MM.1S (cell line): ENCODE results near the gene SLC8A3.

ENCODE experiments used
- DNase-seq: peaks from one replicate; pipeline ENCODE4 v3.0.0-alpha.2; 2015
- H2AFZ ChIP-seq: fragments of 300-600 bp; sonication (generic); 2 replicates; pipeline ENCODE4 v1.6.0; 2016; ENCODE audit warnings: antibody characterized with exemption, low read length
- H3F3A ChIP-seq: fragments of 300-600 bp; sonication (generic); 2 replicates; pipeline ENCODE4 v1.6.1; 2016; ENCODE audit warnings: mild to moderate bottlenecking, antibody characterized with exemption, low read length, moderate library complexity, mixed read lengths; ENCODE audit not compliant: insufficient read depth
- H3K27ac ChIP-seq: fragments of 300-600 bp; sonication (generic); 2 replicates; pipeline ENCODE4 v1.5.1; 2016; ENCODE audit warnings: mild to moderate bottlenecking, low read length
- H3K27me3 ChIP-seq: fragments of 300-600 bp; sonication (generic); replicated peaks from 2 replicates; pipeline ENCODE4 v1.6.0; 2016; ENCODE audit warnings: low read length; ENCODE audit not compliant: insufficient read depth
- H3K36me3 ChIP-seq: fragments of 300-600 bp; sonication (generic); replicated peaks from 2 replicates; pipeline ENCODE4 v1.6.1; 2016; ENCODE audit warnings: mild to moderate bottlenecking, low read length, mixed read lengths; ENCODE audit not compliant: insufficient read depth
- H3K4me1 ChIP-seq: fragments of 300-600 bp; sonication (generic); 2 replicates; pipeline ENCODE4 v1.6.1; 2016; ENCODE audit warnings: low read length, mixed read lengths
- H3K4me2 ChIP-seq: fragments of 300-600 bp; sonication (generic); 2 replicates; pipeline ENCODE4 v1.6.0; 2016; ENCODE audit warnings: low read depth, low read length
- H3K4me3 ChIP-seq: fragments of 300-600 bp; sonication (generic); 2 replicates; pipeline ENCODE4 v1.5.1; 2016; ENCODE audit warnings: low read length, mixed read lengths
- H3K79me2 ChIP-seq: fragments of 300-600 bp; sonication (generic); 2 replicates; pipeline ENCODE4 v1.6.1; 2016; ENCODE audit warnings: mixed run types, low read length, mixed read lengths
- H3K9ac ChIP-seq: fragments of 300-600 bp; sonication (generic); 2 replicates; pipeline ENCODE4 v1.6.1; 2016; ENCODE audit warnings: low read length, mixed read lengths
- H3K9me2 ChIP-seq: fragments of 300-600 bp; sonication (generic); replicated peaks from 2 replicates; pipeline ENCODE4 v1.6.1; 2016; ENCODE audit warnings: mild to moderate bottlenecking, low read length, mixed read lengths; ENCODE audit not compliant: insufficient read depth
- H3K9me3 ChIP-seq: fragments of 300-600 bp; sonication (generic); replicated peaks from 2 replicates; pipeline ENCODE4 v1.6.1; 2016; ENCODE audit warnings: mild to moderate bottlenecking, low read length, mixed read lengths; ENCODE audit not compliant: insufficient read depth
- H4K20me1 ChIP-seq: fragments of 300-600 bp; sonication (generic); 2 replicates; pipeline ENCODE4 v1.6.1; 2016; ENCODE audit warnings: mild to moderate bottlenecking, low read length, moderate library complexity, mixed read lengths; ENCODE audit not compliant: insufficient read depth
- EZH2 ChIP-seq: fragments of 300-600 bp; sonication (generic); optimal IDR thresholded peaks from 2 replicates; pipeline ENCODE3; 2017; ENCODE audit warnings: low read depth, mild to moderate bottlenecking, antibody characterized with exemption, low read length, mixed read lengths
- EZH2phosphoT487 ChIP-seq: fragments of 300-600 bp; sonication (generic); IDR thresholded peaks from 2 replicates; pipeline ENCODE4 v1.6.1; 2018; ENCODE audit warnings: antibody characterized with exemption, low read length
- TF ChIP-seq, protein P1 (sequence below): fragments of 300-600 bp; sonication (generic); IDR thresholded peaks from 2 replicates; pipeline ENCODE4 v1.5.1; 2016; ENCODE audit warnings: antibody characterized with exemption, low read length, mixed read lengths

The SLC8A3 gene

DNA sequence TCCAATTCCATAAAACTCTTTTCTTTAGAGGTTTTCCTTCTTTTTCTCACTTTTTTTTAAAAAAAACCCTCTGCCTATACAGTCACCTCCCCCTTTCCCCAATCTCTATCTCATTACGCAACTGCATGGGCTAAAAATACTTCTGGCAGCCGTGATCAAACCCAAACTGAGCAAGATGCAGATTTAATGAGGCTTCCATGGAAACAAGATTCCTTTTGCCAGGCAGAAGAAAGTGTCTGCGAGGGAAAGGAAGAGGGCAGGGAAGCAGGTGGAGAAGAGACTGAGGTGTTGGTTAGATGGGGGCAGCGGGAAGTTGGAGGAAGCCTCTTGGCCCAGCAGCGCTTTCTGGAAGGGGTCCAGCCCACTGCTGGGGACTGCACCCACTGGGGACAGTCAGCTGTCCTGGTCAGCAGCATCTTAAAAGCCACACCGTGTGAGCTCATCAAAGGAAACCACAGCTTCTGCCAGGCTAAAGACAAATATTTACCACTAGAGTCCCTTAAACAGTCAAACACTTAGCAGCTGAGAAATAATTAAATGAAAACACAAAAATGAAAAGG is 90.4 kb downstream of the SLC8A3 start:
- no peaks in the 10 kb centered on the region for H3F3A ChIP-seq
- TF ChIP-seq, protein P1, sequence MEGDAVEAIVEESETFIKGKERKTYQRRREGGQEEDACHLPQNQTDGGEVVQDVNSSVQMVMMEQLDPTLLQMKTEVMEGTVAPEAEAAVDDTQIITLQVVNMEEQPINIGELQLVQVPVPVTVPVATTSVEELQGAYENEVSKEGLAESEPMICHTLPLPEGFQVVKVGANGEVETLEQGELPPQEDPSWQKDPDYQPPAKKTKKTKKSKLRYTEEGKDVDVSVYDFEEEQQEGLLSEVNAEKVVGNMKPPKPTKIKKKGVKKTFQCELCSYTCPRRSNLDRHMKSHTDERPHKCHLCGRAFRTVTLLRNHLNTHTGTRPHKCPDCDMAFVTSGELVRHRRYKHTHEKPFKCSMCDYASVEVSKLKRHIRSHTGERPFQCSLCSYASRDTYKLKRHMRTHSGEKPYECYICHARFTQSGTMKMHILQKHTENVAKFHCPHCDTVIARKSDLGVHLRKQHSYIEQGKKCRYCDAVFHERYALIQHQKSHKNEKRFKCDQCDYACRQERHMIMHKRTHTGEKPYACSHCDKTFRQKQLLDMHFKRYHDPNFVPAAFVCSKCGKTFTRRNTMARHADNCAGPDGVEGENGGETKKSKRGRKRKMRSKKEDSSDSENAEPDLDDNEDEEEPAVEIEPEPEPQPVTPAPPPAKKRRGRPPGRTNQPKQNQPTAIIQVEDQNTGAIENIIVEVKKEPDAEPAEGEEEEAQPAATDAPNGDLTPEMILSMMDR = no peak
- no peak for TF ChIP-seq EZH2phosphoT487
- no peak for TF ChIP-seq EZH2
- H3K27me3 ChIP-seq = no peaks in the 10 kb centered on the region
- no peaks in the 10 kb centered on the region for H3K36me3 ChIP-seq
- no peaks in the 10 kb centered on the region for H4K20me1 ChIP-seq
- H3K4me2 ChIP-seq = no peak overlapping the region
- no peaks in the 10 kb centered on the region for H3K79me2 ChIP-seq
- H2AFZ ChIP-seq = no peak overlapping the region
- no peaks in the 10 kb centered on the region for H3K9me2 ChIP-seq
- no peak overlapping the region for H3K27ac ChIP-seq
- no peaks in the 10 kb centered on the region for H3K9me3 ChIP-seq
- no peak overlapping the region for H3K4me3 ChIP-seq
- no peak for DNase-seq
- no peak overlapping the region for H3K9ac ChIP-seq
- no peaks in the 10 kb centered on the region for H3K4me1 ChIP-seq

DNA sequence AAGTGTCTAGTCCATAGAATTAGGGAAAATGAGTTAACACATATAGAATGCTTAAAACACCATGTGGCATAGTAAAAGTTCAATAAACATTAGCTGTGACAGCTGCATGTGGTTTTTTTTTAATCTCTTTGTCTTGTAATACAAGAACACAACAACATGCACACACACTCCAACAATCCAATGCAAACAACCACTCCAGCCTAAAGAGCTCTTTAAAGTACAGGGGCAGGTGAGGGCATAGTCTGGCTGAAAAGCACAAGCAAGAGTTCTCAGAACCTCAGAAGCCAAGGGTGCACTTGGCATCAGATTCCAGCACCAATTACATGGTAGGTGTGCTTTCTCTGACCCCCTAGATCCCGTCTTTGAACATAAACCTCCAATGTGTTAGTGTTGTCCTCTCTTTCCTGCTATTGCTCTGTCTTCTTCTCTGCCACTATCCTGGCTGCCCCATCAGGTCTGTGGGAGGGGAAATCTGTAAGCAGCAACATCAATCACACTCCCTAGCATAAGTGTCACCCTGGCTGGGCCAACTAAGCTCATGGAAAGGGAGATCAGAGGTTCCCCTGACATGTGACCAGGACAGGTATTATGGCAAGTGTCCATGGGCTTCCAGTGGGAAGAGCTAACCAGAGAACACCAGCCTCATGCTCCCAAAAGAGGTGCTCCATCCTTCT is 91.0 kb downstream of the SLC8A3 start:
- Histone ChIP-seq H3K27ac (no peak overlapping the region), H3F3A (no peaks in the 10 kb centered on the region)

DNA sequence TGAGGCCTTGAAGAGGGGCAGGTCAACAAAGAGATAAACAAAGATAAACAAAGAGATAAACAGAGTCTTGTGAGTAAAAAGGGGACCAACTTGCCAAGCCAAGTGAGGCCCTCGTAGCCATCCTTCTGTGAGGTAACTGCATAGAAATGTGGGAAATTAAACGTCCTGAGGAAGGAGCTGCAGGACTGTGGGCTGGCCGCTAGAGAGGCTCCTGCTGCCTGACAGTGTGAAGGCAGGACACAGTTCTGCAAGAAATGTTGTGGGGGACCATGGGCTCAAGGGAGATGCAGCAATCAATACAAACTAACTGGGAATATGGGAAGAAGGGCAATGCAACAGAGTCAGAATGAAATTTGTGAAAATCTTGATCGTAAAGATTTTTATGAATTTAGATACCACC is 91.9 kb downstream of the SLC8A3 start:
- H2AFZ ChIP-seq = no peak overlapping the region
- H3K9me2 ChIP-seq = no peaks in the 10 kb centered on the region
- no peaks in the 10 kb centered on the region for H3K79me2 ChIP-seq
- no peak overlapping the region for H3K4me3 ChIP-seq
- H3K9me3 ChIP-seq = no peaks in the 10 kb centered on the region
- DNase-seq = no peak
- no peak overlapping the region for H3K4me2 ChIP-seq
- TF ChIP-seq, protein P1 = no peak
- no peak overlapping the region for H3K27ac ChIP-seq
- H3F3A ChIP-seq = no peaks in the 10 kb centered on the region
- no peaks in the 10 kb centered on the region for H3K36me3 ChIP-seq
- H3K27me3 ChIP-seq = no peaks in the 10 kb centered on the region
- H3K9ac ChIP-seq = no peak overlapping the region
- no peaks in the 10 kb centered on the region for H3K4me1 ChIP-seq
- no peaks in the 10 kb centered on the region for H4K20me1 ChIP-seq

More for the DNA sequence above, 91.0 kb downstream of the SLC8A3 start:
- Histone ChIP-seq H3K9me2 (no peaks in the 10 kb centered on the region), H2AFZ (no peak overlapping the region), H3K9ac (no peak overlapping the region), H3K79me2 (no peaks in the 10 kb centered on the region), H4K20me1 (no peaks in the 10 kb centered on the region), H3K27me3 (no peaks in the 10 kb centered on the region), H3K4me3 (no peak overlapping the region), H3K9me3 (no peaks in the 10 kb centered on the region), H3K4me2 (no peak overlapping the region), H3K36me3 (no peaks in the 10 kb centered on the region), H3K4me1 (no peaks in the 10 kb centered on the region)
- no peak for TF ChIP-seq EZH2phosphoT487
- TF ChIP-seq, protein P1 = no peak
- no peak for TF ChIP-seq EZH2
- no peak for DNase-seq
